Measurements from ENCODE around the gene CCKAR. TPM values are rescaled to one million over a fixed set of nuclear protein-coding genes. Genes with fewer than 3 reads are reported as not detected.

CCKAR gene
- total RNA-seq (2012; rRNA removed), result not detected in 2 replicates

- no peaks in the 10 kb centered on the region for H3K36me3 ChIP-seq (ENCODE audit: insufficient read depth, low read length)
- peaks cover 16% of the 10 kb centered on the region for H3K27me3 ChIP-seq (ENCODE audit: control insufficient read depth, insufficient read depth, low read length)
- no peaks in the 10 kb centered on the region for H3K4me1 ChIP-seq (ENCODE audit: control insufficient read depth, insufficient read depth, low read length)
- H3K9ac ChIP-seq (ENCODE audit: low read depth, low read length), result no peak within 1 kb of the TSS
- H3K4me3 ChIP-seq (ENCODE audit: low read length), result no peak within 1 kb of the TSS
- H3K4me2 ChIP-seq (ENCODE audit: low read length), result no peak within 1 kb of the TSS
- H3K9me3 ChIP-seq (replicated peaks; ENCODE audit: low read length), result no peaks in the 10 kb centered on the region
These were observed at the start of gene CCKAR for GRCh38 chr4:26490111-26490959. TSS of gene CCKAR (minus strand) at chr4:26490484. CDS start at chr4:26490267, 217 bp downstream.

GRCh38 chr4:26533685-26534084, 43.4 kb upstream of the CCKAR start:
- H3K9me3 ChIP-seq (replicated peaks; ENCODE audit: low read length), result peaks cover 5% of the 10 kb centered on the region
- H3K27me3 ChIP-seq (ENCODE audit: control insufficient read depth, insufficient read depth, low read length), result no peaks in the 10 kb centered on the region
- peaks cover 7% of the 10 kb centered on the region for H3K4me1 ChIP-seq (ENCODE audit: control insufficient read depth, insufficient read depth, low read length)
- H3K36me3 ChIP-seq (ENCODE audit: insufficient read depth, low read length), result no peaks in the 10 kb centered on the region
- no peak overlapping the region for H3K9ac ChIP-seq (ENCODE audit: low read depth, low read length)
- no peak overlapping the region for H3K4me3 ChIP-seq (ENCODE audit: low read length)
- H3K4me2 ChIP-seq (ENCODE audit: low read length), result no peak overlapping the region

- no peak overlapping the region for H3K4me3 ChIP-seq (ENCODE audit: low read length)
- peaks cover 7% of the 10 kb centered on the region for H3K4me1 ChIP-seq (ENCODE audit: control insufficient read depth, insufficient read depth, low read length)
- H3K27me3 ChIP-seq (ENCODE audit: control insufficient read depth, insufficient read depth, low read length), result no peaks in the 10 kb centered on the region
- no peak overlapping the region for H3K9ac ChIP-seq (ENCODE audit: low read depth, low read length)
- no peaks in the 10 kb centered on the region for H3K36me3 ChIP-seq (ENCODE audit: insufficient read depth, low read length)
- no peak overlapping the region for H3K4me2 ChIP-seq (ENCODE audit: low read length)
- peaks cover 5% of the 10 kb centered on the region for H3K9me3 ChIP-seq (replicated peaks; ENCODE audit: low read length)
These were observed 41.3 kb upstream of the CCKAR start for GRCh38 chr4:26531491-26532116.

GRCh38 chr4:26530099-26530498, 39.8 kb upstream of the CCKAR start:
- Histone ChIP-seq H3K4me3 (ENCODE audit: low read length) (no peak overlapping the region), H3K9me3 (replicated peaks; ENCODE audit: low read length) (peaks cover 5% of the 10 kb centered on the region), H3K9ac (ENCODE audit: low read depth, low read length) (no peak overlapping the region), H3K4me2 (ENCODE audit: low read length) (no peak overlapping the region), H3K36me3 (ENCODE audit: insufficient read depth, low read length) (no peaks in the 10 kb centered on the region), H3K27me3 (ENCODE audit: control insufficient read depth, insufficient read depth, low read length) (no peaks in the 10 kb centered on the region), H3K4me1 (ENCODE audit: control insufficient read depth, insufficient read depth, low read length) (peaks cover 17% of the 10 kb centered on the region)

GRCh38 chr4:26529479-26529878, 39.2 kb upstream of the CCKAR start:
- no peak overlapping the region for H3K4me2 ChIP-seq (ENCODE audit: low read length)
- H3K9me3 ChIP-seq (replicated peaks; ENCODE audit: low read length), result peaks cover 5% of the 10 kb centered on the region
- peaks cover 23% of the 10 kb centered on the region for H3K4me1 ChIP-seq (ENCODE audit: control insufficient read depth, insufficient read depth, low read length)
- no peak overlapping the region for H3K9ac ChIP-seq (ENCODE audit: low read depth, low read length)
- H3K27me3 ChIP-seq (ENCODE audit: control insufficient read depth, insufficient read depth, low read length), result no peaks in the 10 kb centered on the region
- no peaks in the 10 kb centered on the region for H3K36me3 ChIP-seq (ENCODE audit: insufficient read depth, low read length)
- H3K4me3 ChIP-seq (ENCODE audit: low read length), result no peak overlapping the region

GRCh38 chr4:26525771-26526150, 35.5 kb upstream of the CCKAR start:
- Histone ChIP-seq H3K9me3 (replicated peaks; ENCODE audit: low read length) (peaks cover 5% of the 10 kb centered on the region), H3K36me3 (ENCODE audit: insufficient read depth, low read length) (no peaks in the 10 kb centered on the region), H3K4me1 (ENCODE audit: control insufficient read depth, insufficient read depth, low read length) (peaks cover 49% of the 10 kb centered on the region), H3K4me2 (ENCODE audit: low read length) (no peak overlapping the region), H3K27me3 (ENCODE audit: control insufficient read depth, insufficient read depth, low read length) (no peaks in the 10 kb centered on the region), H3K4me3 (ENCODE audit: low read length) (no peak overlapping the region), H3K9ac (ENCODE audit: low read depth, low read length) (no peak overlapping the region)

GRCh38 chr4:26525136-26525770, 35.0 kb upstream of the CCKAR start:
- no peaks in the 10 kb centered on the region for H3K36me3 ChIP-seq (ENCODE audit: insufficient read depth, low read length)

GRCh38 chr4:26524011-26524410, 33.7 kb upstream of the CCKAR start:
- Histone ChIP-seq H3K4me2 (ENCODE audit: low read length) (no peak overlapping the region), H3K36me3 (ENCODE audit: insufficient read depth, low read length) (no peaks in the 10 kb centered on the region), H3K9ac (ENCODE audit: low read depth, low read length) (no peak overlapping the region), H3K4me1 (ENCODE audit: control insufficient read depth, insufficient read depth, low read length) (peaks cover 42% of the 10 kb centered on the region), H3K27me3 (ENCODE audit: control insufficient read depth, insufficient read depth, low read length) (no peaks in the 10 kb centered on the region), H3K9me3 (replicated peaks; ENCODE audit: low read length) (no peaks in the 10 kb centered on the region), H3K4me3 (ENCODE audit: low read length) (no peak overlapping the region)

More at GRCh38 chr4:26525136-26525770, 35.0 kb upstream of the CCKAR start:
- no peaks in the 10 kb centered on the region for H3K27me3 ChIP-seq (ENCODE audit: control insufficient read depth, insufficient read depth, low read length)
- H3K4me1 ChIP-seq (ENCODE audit: control insufficient read depth, insufficient read depth, low read length), result peaks cover 49% of the 10 kb centered on the region
- no peak overlapping the region for H3K4me3 ChIP-seq (ENCODE audit: low read length)
- H3K9me3 ChIP-seq (replicated peaks; ENCODE audit: low read length), result peaks cover 3% of the 10 kb centered on the region
- no peak overlapping the region for H3K9ac ChIP-seq (ENCODE audit: low read depth, low read length)
- no peak overlapping the region for H3K4me2 ChIP-seq (ENCODE audit: low read length)

GRCh38 chr4:26522478-26522877, 32.2 kb upstream of the CCKAR start:
- H3K4me2 ChIP-seq (ENCODE audit: low read length), result peak overlapping the region; percentile 24
- H3K36me3 ChIP-seq (ENCODE audit: insufficient read depth, low read length), result no peaks in the 10 kb centered on the region
- H3K4me3 ChIP-seq (ENCODE audit: low read length), result no peak overlapping the region
- H3K4me1 ChIP-seq (ENCODE audit: control insufficient read depth, insufficient read depth, low read length), result peaks cover 42% of the 10 kb centered on the region
- H3K9ac ChIP-seq (ENCODE audit: low read depth, low read length), result peak overlapping the region; percentile 42
- no peaks in the 10 kb centered on the region for H3K9me3 ChIP-seq (replicated peaks; ENCODE audit: low read length)
- no peaks in the 10 kb centered on the region for H3K27me3 ChIP-seq (ENCODE audit: control insufficient read depth, insufficient read depth, low read length)

- H3K4me2 ChIP-seq (ENCODE audit: low read length), result no peak overlapping the region
- H3K9ac ChIP-seq (ENCODE audit: low read depth, low read length), result no peak overlapping the region
- no peaks in the 10 kb centered on the region for H3K27me3 ChIP-seq (ENCODE audit: control insufficient read depth, insufficient read depth, low read length)
- H3K9me3 ChIP-seq (replicated peaks; ENCODE audit: low read length), result no peaks in the 10 kb centered on the region
- no peak overlapping the region for H3K4me3 ChIP-seq (ENCODE audit: low read length)
- no peaks in the 10 kb centered on the region for H3K36me3 ChIP-seq (ENCODE audit: insufficient read depth, low read length)
- peaks cover 39% of the 10 kb centered on the region for H3K4me1 ChIP-seq (ENCODE audit: control insufficient read depth, insufficient read depth, low read length)
These were observed 30.6 kb upstream of the CCKAR start for GRCh38 chr4:26520728-26521450.

GRCh38 chr4:26515936-26516335, 25.7 kb upstream of the CCKAR start:
- H3K9ac ChIP-seq (ENCODE audit: low read depth, low read length), result no peak overlapping the region
- H3K9me3 ChIP-seq (replicated peaks; ENCODE audit: low read length), result no peaks in the 10 kb centered on the region
- no peaks in the 10 kb centered on the region for H3K36me3 ChIP-seq (ENCODE audit: insufficient read depth, low read length)

More at GRCh38 chr4:26515936-26516335, 25.7 kb upstream of the CCKAR start:
- no peak overlapping the region for H3K4me3 ChIP-seq (ENCODE audit: low read length)
- no peaks in the 10 kb centered on the region for H3K4me1 ChIP-seq (ENCODE audit: control insufficient read depth, insufficient read depth, low read length)
- no peak overlapping the region for H3K4me2 ChIP-seq (ENCODE audit: low read length)
- no peaks in the 10 kb centered on the region for H3K27me3 ChIP-seq (ENCODE audit: control insufficient read depth, insufficient read depth, low read length)
